AG20443 (cell line): Measurements from ENCODE around the gene PTK7.
"Not testable (repeated sequence)": the region's sequence is repeated elsewhere in the genome, so short reads cannot be mapped to it uniquely, and the experiment has no call there.

Source experiments
- DNase-seq: peaks from one replicate; pipeline ENCODE4 v3.0.0; 2012; ENCODE audit warnings: low spot score, mixed read lengths

PTK7 gene

DNA sequence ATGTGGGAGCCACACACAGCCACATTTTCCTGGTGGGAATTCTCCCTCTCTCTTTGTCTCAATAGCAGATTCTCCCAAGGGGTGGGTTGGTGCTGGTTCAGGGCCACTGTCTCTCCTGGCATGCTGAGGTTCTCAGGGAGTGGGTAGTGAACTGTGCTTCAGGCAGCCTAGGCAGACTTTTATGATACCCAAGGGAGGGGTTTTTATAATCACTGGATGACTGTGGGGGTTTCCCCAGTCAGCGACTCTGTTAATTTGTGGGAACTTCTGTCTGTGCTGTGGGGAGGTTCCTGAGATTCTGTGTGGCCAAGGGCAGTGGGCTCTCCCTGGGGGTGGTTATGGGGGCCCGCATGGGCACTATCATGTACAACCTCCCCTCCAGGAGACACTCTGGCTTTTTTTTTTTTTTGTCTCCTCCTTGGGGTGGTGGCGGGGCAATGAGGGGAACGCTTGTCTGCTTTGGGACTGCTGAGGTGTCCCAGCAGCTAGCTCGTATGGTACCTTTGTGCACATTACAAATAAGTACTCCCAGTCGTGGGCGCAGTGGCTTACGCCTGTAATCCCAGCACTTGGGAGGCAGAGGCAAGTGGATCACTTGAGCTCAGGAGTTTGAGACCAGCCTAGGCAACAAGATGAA is 10.0 kb downstream of the PTK7 start:
- no peak for DNase-seq

DNA sequence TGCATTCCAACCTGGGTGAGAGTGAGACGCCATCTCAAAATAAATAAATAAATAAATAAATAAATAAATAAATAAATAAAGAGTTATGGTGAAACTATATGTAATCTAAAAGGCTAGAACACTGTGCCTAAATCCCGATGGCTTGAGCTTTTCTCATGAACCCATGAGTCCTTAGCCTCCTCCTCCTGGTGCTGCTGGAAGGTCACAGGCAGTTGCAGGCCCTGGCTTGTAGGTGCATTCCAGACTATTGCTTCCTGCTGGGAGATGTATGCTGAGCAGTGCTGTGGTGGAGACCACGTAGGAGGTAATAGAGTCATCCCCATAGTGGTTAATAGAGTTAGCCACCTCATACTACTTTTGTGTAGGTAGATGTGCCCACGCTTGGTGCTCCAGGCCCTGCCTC is 12.5 kb downstream of the PTK7 start:
- no peak for DNase-seq

DNA sequence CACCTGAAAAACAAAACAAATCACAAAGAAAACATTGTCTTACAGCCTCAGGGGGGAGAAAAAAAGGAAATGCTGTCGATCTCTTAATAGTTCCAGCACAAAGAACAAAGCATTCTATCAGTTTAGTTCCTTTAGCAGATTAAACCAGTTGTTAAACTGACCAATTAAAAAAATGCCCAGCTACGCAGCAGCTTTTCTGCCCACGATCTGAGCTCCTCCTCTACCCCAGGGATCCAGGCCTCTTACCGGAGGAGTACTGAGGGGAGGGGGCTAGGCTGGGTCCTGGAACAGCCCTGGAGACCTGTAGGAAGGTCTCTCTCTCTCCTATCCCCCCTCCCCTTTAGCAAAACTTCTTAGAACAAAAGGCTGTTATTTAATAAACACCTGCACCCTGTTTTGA is 13.4 kb downstream of the PTK7 start:
- DNase-seq: no peak

DNA sequence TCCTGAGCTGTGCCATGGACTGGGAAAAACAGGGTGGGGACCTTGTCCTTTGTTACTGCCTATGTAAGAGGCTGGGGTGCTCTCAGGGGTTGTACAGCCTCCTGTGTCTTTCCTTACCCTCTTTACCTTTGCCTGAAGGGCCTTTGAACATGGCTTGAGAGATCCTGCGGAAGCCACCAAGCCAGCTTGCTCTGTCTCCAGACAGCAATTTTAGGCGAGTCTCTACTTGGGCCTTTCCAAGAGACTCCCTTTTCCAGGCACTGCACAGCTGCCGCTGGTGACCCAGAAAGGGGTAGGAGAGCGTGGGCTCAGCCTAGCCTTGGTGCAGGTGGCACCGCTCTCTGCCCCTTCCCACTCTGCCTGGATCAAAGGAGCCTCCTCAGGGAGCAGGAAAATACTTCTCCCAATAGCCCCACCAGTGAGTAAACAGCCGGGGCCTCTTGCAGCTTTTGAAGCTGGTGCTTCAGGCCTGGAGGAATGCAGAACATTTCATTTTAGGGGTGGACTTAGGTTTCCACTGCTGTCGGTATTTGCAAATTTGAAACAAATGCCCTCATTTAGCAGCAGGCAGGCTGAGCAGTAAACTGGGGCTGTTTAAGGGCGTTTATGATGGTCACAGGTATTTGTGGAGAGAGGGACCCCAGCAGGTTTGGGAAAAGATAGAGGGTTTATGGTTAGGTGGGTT is 13.9 kb downstream of the PTK7 start:
- DNase-seq: peak; percentile 63

DNA sequence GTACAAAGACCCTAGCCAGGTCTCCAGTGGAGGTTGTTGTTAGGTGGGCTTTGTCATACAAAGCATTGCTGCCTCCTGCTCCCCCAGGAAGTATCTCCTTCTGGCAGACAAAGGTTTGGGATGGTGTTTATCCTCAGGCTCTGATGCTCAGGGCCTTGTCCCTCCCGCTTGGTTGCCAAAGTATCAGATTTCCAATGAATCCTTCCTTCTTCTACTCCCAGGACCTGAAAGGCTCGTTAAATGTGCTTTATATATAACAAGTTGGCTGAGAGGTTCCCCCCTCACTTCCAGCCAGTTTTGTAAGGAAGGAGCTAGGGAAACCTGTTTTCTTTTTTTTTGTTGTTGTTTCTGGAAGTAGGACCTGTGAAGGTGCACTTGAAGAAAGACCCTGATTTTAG is 14.4 kb downstream of the PTK7 start:
- DNase-seq: no peak

DNA sequence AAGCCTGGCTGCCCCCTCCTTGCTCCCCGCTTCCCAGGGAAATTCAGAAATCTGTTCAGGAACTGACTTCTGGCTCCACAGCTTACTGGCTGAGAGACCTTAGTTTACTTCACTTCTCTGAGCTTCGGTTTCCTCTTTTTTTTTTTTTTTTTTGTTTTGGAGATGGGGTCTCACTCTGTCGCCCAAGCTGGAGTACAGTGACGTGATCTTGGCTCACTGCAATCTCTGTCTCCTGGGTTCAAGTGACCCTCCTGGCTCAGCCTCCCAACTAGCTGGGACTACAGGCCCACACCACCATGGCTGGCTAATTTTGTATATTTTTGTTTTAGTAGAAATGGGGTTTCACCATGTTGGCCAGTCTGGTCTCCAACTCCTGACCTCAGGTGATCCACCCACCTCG is 14.9 kb downstream of the PTK7 start:
- DNase-seq: no peak

DNA sequence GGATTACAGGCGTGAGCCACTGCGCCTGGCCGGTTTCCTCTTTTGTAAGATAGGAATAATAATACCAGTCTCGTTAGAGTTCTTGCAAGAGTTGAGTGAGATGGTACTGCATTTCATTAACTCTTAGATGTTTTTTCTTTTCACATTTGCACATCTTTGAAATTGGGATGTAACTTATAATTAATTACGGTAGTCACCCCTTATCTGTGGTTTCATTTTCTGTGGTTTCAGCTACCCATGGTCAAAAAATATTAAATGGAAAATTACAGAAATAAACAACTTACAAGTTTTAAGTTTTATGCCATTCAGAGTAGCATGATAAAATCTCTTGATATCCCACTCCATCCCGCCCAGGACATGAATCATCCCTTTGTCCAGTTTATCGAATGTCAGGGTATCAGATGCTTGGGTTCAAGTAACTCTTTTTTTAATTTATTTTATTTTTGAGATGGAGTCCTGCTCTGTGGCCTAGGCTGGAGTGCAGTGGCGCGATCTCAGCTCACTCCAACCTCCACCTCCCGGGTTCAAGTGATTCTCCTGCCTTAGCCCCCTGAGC is 15.4 kb downstream of the PTK7 start:
- DNase-seq: no peak

DNA sequence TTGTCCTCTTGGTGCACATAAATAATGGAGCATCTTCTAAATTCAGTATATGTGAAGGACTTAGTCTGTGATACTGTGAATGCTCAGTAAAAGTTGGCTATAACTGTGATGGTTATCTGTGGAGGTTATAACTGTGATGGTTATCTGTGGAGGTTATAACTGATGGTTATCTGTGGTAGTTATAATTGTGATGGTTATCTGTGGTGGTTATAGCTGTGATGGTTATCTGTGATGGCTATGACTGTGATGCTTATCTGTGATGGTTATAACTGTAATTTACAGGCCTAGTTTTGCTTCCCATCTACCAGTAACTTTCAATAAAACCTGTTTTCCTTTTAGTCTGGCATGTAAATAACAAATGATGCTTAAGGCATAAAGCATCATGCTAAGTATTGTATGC is 16.5 kb downstream of the PTK7 start:
- no peak for DNase-seq

DNA sequence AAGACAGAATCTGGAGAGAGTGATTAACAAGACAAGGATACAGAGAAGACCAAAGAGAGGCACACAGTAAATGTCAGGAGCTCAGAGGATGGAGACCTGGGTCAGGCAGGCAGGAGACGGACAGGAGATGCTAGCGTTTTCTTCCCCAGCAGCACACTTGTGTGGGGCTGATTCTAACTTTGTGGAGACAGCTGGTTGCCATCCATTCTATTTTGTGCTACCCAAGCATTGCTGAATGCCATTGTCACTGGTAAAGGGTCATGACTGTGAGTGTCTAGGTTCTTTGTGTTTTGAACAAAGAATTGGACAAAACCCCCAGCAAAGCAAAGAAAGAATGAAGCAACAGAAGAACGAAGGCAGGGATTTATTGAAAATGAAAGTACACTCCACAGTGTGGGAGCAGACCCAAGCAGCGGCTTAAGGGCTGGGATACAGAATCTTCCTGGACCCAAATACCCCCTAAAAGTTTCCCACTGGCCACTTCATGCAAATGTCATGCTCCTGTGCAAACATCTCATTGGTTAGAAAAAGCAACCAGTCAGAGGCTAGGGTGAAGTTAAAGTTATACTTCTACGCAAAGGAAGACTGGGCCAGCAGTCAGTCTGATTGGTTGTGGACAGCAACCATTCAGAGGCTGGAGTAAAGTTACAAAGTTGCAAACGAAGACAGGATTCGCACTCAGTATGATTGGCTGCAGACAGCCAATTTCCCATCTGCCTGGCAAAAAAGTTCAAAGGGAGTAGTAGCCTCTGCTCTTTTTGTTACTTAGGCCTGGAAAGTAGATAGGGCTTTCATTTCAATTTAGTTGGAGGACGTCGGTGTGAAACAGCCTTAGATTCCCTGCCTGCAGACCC is 17.5 kb downstream of the PTK7 start:
- peak; percentile 74 for DNase-seq

DNA sequence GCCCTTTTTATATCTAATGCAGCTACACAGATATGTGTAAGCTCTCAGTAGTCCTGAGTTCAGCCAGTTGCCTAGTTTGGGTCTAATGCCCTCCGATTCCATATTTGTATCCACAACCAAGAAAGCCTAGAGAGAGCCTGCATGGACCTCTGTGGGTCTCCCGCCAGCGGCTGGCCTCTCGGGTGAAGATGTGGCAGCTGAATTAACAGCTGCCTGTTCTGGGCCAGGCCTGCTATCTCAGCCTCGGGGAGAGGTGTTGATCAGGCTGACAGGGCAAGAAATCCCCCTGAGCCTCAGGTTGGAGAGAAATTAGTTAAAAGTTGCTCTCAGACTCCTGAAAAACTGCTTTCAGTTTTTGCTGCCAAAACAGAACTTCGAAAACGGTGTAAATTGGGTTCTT is 19.8 kb downstream of the PTK7 start:
- no peak for DNase-seq

DNA sequence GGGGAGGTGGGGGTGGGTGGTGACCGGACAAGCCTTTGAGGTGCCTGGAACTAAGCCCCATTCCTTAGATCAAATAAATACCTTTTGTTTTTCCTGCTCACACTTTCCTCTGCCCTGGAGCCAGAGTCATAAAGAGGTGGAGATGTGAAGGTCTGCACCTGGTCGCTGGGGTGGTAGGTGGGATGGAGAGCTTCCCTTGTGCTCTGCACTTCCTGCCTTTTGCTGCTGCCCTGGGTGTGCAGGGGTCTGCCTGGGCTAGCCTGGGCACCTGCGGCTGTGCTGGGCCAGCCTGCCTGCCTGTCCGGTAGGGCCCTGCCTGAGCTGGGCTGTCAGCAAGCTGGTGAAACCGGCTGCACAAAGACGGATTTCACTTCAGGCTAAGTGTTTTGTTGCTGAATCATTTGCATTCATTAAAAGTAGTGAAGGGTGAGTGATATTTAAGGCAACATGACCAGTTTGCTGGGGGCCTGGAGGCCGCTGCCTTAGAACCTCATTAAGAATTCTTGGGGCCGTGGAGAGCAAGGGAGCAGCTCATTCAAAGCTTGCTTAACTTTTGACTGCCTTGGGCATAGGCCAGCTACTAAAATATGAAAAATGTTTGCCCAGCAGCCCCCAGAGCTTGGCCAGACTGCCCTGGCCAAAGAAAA is 20.5 kb downstream of the PTK7 start:
- DNase-seq: peak; percentile 84

DNA sequence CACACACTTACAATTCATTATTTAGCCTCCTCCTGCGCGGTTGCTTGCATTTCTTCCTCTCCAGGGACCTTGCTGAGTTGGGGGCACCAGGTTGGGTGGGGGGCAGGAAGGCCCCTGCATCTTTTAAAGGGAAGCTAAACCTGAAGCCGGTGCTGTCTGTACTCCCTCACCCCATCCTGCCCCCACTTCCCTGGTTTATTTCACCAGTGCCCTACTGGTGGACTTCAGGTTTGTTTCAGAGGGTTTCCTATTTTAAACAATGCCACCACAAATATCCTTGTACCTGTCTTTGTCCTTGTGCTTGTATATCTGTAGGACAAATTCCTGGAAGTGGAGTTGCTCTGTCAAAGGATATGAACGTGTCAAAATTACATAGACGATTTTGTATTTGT is 21.0 kb downstream of the PTK7 start:
- no peak for DNase-seq

DNA sequence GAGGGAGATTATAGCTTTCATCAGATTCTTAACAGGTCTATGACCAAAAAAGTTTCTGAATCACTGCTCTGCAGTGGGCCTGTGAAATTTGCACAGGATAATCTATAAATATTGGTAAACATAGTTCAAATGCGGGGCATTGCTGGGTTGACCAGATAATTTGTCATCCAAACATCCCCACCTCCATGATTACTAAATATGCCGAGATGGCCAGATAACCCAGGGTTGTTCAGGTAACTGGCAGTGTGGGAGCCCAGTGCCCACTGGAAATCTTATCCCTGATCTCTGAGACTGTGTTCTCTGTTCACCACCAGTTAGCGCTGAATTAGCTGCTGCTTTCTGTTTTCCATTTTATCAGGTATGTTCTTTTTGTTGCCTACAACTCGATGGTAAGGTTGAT is 21.4 kb downstream of the PTK7 start:
- DNase-seq: no peak

DNA sequence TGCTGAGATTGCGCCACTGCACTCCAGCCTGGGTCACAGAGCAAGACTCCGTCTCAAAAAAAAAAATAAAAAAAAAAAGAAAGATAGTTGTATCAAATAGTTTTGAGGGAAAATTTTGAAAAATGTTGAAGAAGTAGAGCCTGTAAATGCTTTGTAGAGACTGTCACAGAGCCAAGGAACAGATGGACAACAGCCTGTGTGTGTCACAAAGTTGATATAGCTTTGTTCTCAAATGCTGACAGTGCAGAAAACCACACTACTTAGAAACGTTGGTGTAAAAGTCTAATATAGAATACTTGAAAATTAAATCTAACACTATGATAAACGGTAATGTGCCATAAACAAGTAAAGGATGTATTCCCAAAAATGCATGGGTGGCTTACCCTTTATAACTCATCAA is 25.4 kb downstream of the PTK7 start:
- no peak for DNase-seq

DNA sequence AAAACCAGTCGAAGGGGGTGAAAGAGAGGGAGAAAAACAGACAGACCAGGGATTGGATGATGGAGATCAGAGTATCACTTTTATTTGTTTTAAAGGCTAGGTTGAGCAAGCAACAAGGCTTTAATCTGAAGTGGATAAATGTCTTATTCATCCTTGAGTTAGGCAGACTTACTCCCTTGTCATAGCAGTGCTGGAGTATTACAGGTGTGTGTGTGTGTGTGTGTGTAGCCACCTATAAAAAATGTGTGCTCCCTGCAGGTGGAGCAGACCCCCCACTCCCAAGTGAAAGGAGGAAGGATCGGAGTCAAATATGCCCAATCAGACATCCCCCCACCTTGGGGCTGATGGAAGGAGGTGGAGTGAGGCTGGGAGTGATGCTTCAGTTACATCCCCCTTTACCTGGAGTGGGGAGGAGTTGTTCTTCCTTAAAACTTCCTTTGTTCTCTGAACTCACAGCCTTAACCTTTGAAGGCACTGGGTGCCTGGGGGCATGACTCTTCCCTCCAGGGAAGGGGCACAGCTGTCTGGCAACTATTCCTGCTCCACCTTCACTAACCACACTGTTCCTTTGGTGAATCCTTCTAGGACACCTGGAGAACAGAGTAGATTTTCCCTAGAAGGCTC is 27.3 kb downstream of the PTK7 start:
- DNase-seq: no peak

DNA sequence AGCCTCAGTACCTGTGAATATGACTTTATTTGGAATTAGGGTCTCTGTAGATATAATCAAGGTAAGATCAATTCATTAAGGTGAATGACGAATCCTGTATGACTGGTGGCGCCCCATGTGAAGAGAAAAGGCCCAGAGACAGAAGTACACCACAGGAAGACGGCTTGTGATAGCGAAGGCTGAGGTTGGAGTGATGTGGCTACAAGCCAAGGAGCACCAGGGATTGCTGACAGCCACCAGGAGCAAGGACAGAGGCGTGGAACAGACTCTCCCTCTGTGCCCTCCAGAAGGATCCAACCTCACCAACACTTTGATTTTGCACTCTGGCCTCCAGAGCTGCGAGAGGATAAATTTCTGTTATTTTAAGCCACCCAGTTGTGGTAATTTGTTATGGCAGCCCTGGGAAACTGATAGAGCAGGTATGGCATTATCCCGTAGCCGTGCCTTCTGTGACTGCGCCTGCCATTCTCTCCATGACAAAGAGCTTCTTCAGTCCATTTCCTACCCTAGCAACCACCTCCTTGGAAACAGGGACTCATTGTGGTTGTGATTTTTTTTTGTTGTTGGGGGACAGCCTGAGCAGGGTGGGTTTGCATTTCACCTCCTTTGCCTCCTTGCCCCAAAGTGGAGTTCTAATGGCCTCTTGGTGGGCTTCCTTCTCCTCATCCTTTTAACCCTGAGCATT is 29.6 kb downstream of the PTK7 start:
- no peak for DNase-seq

DNA sequence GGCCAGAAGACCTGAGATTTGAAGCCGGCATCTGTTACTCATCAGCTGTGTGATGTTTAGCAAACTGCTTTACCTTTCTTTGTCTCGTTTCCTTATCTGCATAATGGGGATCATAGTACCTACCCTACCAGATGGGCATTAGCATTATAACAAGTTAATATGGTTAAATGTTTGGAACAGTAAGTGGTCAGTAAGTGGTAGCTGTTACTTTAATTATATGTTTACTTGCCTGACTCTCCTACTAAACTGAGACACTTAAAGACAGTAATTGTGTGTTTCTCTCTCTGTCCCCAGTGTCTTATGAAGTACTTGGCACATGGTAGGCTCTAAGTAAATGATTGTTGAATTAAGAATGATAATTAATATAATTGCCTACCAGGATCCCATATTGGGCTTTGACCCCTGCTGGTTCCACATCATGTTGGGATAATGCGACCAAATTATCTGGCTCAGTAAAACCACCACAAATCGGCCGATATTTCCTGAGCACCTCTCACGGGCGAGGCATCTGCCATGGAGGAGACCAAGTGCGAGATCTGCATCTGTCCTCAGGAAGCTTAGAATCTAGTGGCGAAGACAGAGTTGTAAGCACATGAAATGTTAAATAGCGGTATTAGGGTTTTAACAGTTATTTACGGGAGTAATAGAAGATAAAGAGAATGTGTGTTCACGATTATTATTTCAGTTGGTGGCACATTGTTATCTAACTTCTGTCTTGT is 31.4 kb downstream of the PTK7 start:
- DNase-seq: no peak

DNA sequence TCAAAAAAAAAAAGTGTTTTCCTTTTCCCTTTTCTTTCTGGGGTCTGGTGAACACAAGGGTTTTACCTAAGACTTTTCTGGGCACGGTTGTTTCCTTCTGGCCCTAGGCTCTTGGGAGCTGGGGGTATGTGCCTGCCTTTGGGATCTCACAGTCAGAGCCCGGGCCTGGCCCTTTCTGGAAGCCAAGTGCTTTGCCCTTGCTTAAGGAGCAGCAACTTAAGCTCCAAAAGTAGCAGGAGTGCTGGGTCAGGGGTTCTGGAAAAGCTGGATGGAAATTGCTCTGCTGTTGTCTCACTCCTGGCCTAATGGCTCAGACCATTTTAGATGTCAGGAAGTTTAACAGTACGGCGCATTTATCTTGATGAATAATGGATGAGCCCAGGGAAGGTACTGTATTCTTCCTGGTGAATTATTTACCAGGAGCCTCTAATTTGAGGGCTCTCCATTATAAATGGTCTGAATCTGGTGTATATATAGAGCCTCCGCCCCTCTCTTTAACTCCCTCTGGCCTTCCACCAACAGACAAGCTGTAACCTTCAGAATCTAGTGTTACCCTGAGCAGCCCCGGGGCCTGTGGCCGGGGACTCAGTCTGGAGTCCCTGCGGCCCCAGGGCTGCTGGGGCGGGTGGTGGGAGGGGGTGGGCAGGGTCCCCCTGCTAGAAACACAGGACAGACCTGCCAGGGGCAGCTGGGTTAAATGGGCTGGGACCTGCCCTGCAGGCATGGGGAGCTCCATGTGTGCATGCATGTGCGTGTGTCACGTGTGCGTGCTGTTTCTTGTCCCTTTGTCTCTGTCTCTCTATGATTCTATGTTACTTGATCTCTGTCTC is 37.5 kb downstream of the PTK7 start:
- DNase-seq: no peak

DNA sequence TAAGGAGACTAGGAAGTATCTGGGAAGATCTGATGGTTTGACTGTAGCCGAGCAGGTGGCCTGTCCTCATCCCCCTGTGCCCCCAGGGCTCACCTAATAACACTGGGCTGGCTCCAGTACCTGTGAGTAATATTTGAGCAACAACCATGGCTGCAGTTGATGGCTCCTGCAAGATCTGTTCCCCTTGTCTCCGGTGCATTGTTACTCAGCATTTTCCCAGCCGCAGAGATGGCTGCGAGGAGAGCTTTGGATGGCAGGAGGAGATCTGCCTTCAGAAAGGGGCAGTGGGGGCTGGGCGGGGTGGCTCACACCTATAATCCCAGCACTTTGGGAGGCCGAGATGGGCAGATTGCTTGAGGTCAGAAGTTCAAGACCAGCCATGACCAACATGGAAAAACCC is 39.3 kb downstream of the PTK7 start:
- no peak for DNase-seq

DNA sequence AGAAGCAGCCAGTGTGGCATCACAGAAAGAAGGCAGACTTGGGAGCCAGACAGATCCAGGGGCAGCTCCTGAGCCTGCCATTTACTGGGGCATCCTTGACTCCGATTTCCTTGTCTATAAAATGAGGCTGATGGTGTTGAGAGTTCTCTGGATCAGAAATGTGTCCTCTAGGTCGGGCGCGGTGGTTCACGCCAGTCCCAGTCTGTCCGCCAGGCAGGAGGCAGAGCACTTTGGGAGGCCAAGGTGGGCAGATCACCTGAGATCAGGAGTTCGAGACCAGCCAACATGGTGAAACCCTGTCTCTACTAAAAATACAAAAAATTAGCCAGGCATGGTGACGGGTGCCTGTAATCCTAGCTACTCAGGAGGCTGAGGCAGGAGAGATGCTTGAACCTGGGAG is 41.4 kb downstream of the PTK7 start:
- not testable (repeated sequence) for DNase-seq
